COR-L47 (cell line): ENCODE data around the gene SMYD3.

ENCODE experiments used
- DNase-seq: peaks from one replicate; lab custom pipeline; 2025; lab: John Stamatoyannopoulos, UW

The SMYD3 gene

GRCh38 chr1:246213502-246213901, 293.6 kb downstream of the SMYD3 start:
- DNase-seq: no peak

DNA sequence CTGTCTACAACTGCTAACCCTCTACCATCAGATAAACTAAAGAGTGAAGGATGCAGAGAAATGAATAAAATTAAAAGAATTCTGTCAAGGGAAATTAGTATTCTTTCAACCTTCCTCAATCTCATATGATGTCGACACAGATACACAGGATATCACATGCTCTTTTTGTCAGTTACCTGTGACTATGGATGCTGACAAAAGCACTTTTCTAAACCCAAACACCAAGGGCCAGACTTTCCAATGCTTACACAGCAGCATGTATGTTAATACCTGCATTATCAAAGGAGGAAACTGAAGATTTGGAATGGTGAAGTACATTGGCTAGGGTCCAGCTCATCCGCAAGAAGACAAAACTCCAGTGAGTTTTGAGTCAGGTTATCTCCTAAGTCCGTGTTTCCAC, 294.0 kb downstream of the SMYD3 start:
- no peak for DNase-seq

DNA sequence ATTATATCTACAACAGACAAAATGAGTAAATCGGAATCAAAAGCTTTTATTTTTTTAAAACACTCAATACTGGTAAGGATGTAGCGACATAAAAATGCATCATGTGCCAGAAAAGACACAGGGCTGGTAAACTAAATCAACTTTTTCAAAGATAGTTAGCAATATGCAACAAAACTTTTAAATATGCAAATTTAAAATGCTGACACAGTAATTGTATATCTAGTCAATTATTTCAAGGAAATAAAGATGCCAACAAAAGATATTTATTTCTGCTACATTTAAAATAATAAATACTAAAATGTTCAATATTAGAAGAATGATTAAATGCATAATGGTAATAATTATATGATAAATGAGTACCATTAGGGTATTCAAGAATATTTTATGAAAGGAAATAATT, 295.1 kb downstream of the SMYD3 start:
- no peak for DNase-seq

- peak; percentile 43 for DNase-seq
These were observed 296.3 kb downstream of the SMYD3 start for GRCh38 chr1:246210756-246211155.

DNA sequence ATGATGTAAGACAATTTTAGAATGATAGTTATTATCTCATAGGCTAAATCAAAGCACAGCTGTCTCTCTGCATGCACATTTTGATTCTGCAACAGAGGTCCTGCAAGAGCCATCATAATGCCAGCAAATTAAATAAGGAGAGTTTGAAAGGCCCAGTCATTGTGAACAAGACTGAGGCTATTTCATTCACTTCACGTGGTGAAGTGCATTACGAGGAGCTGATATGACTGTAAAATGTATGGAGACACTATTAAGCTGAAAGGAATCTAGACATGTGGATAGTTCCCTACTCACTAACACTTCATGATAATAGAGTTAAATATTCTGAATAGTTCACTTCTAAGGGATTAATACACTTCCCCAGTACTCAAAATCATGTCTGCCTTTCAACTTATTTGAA, 299.0 kb downstream of the SMYD3 start:
- DNase-seq: no peak

DNA sequence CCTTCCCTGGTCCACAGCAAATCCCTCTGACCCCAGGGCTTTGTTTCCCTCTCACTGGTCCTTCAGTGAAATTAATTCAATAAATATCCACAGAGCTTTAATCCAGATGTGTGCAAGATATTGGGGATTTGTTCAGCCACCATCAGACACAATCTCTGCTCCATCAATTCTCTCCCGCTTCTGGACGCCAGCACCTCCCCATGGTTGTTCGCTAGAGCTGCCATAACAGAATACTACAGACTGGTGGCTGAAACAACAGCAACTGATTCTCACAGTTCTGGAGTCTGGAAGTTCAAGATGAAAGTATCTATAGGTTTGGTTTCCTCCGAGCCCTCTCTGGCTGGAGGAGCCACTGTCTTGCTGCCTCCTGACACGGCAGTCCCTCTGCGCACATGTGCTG, 303.9 kb downstream of the SMYD3 start:
- no peak for DNase-seq

- no peak for DNase-seq
These were observed 306.3 kb downstream of the SMYD3 start for GRCh38 chr1:246200738-246201137.

GRCh38 chr1:246200225-246200624, 306.9 kb downstream of the SMYD3 start:
- no peak for DNase-seq

- DNase-seq: no peak
These were observed 307.9 kb downstream of the SMYD3 start for GRCh38 chr1:246199086-246199645.

GRCh38 chr1:246198115-246198816, 308.8 kb downstream of the SMYD3 start:
- no peak for DNase-seq

- DNase-seq: no peak
These were observed 310.0 kb downstream of the SMYD3 start for GRCh38 chr1:246197076-246197475.

GRCh38 chr1:246195296-246195695, 311.8 kb downstream of the SMYD3 start:
- no peak for DNase-seq

DNA sequence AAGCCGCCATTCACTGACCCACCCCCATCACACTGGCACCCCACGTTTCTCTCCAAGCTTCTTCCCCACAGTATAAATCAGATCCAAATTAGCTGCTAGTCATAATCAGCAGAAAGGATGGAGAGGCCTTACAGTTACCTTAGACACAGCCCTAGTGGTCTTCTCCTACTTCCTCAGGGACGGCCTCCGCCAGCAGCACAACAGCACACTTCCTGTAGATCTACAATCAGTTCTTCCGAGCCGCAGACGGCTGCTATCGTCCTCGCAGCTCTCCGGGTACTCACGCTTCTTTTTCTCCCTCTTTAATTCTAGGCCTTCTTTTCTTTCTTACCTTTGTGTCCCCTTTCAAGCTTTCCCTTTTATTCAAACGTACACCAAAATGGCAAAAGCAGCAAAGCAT, 313.5 kb downstream of the SMYD3 start:
- DNase-seq: no peak

GRCh38 chr1:246189126-246189525, 318.0 kb downstream of the SMYD3 start:
- no peak for DNase-seq

DNA sequence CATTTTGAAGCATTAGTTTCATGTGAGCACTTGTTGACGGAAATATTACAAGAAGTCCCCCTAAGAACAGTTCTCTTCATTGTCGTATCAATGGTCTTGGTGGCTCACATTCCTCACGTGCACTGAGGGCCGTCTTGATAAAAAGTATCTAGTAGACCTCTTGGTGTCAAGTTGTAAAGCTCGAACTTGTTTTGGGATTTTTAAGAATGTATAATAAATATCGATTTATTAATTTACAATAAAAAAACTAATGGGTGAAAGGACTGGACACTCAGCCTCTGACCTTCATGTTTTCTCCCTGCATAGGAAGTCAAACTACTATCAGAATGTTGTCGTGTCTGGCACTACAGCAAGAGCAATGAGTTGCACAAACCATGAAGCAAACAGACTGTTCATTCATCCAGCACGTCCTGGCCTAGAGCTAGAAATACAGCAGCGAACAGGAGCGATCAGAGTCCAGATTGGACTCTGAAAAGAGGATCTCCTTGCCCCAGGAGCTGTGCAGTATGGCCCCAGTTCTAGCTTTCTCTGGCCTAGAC, 319.2 kb downstream of the SMYD3 start:
- no peak for DNase-seq

- DNase-seq: no peak
These were observed 322.6 kb downstream of the SMYD3 start for GRCh38 chr1:246184503-246184902.

DNA sequence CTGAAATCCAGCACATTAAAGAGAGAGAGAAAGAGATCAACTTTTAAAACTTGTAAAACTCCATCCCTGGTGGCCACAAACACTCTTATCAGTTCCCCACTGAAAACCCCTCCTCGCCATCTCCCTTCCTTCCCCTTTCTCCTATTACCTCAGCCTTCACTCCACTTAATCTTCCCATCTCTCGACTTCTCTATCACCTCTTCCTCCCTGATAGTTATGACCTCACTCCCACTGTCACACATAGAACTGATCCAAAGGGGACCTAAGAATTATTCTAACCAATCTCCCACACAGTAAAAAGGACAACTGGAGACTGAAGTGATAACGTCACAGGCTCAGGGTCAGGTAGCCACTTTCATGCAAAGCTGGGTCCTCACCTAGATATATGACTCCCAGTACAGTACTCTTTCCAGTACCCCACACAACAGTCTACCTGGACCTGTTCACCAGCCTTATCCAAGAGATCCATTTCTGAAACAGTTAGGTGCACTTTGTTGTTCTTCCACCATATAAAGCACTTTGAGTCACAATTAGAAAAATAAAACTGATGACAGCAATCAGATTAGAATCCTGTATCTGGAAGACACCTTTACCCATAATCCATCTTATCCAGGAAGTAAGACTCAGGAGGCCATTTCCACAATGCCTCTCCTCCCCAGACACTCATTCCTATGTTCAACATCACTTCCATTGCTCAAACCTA, 324.8 kb downstream of the SMYD3 start:
- DNase-seq: no peak

- no peak for DNase-seq
These were observed 325.8 kb downstream of the SMYD3 start for GRCh38 chr1:246181241-246181640.

DNA sequence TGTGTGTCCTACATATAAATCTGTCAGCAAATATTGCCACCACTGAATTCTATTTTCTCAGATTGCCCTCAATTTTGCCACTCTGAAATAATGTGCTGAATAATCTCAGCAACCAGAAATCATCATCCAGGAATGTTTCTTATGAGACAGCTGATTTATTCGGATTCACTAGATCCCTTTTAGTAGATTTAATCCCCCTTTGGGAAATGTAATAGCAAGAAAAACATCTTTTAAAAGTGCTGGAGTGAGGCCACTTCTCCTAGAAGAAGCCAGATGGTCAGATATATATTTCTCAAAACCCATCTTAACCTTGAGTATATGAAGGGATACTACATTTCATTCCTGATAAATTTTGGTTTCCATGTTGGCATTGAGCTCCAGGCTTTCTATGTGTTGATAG, 327.7 kb downstream of the SMYD3 start:
- DNase-seq: no peak

GRCh38 chr1:246178717-246179311, 328.3 kb downstream of the SMYD3 start:
- DNase-seq: no peak

DNA sequence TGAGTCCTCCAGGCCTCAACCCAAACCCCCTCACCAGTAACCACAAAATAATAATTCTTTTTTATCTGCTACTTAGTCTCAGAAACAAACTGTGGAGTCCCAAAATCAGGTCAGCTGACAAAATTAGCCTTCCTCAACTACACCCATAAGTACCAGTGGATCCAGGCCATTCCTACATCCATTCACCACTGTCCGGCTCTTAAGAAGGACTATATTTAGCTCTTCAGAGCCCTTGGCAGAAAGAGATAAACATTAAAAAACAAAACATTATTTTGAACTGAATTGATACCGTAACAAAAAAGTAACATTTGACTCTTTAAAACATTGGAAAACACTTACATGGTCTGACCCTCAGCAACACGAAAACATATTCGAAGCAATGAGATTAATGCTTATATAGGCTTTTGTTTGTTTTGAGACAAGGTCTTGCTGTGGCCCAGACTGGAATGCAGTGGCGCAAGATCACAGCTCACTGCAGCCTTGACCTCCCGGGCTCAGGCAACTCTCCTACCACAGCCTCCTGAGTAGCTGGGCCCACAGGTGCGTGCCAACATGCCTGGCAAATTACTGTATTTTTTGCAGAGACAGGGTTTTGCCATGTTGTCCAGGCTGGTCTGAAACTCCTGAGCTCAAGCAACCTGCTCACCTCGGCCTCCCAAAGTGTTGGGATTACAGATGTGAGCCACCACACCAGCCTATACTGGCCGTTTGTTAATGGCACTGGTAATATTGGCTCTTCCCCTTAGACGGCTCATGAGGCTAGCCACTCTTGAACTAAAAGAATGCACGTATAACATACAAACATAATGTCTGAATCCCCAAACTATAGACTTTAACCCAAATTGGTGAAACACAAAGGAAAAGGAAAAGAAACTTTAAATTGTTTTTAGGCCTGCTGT, 330.7 kb downstream of the SMYD3 start:
- DNase-seq: no peak
